ENCODE data around the gene TTC27. TPM values are rescaled to one million over a fixed set of nuclear protein-coding genes. Genes with fewer than 3 reads are reported as not detected.
"Not testable (repeated sequence)": the region's sequence is repeated elsewhere in the genome, so short reads cannot be mapped to it uniquely, and the experiment has no call there.

TTC27 gene
- total RNA-seq, 4 donors from 2014 or later: 10.4 to 13.9 (median 11.6) TPM

DNA sequence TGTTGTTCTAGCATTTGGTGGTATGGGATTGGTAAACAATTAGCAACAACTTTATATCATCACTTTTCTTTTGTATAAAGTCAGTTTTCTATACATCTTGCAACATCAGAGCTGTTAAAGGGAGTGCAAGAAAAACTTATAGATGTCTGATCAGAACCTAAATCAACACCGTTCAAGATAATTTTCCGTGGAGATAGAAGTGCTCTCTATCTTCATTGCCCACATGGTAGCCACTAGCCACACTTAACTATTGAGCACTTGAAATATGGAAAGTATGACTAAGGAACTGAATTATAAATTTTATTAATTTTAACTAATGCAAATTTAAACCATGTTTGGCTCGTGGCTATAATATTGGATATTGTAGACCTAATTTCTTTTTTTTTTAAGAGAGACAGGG, 5.2 kb downstream of the TTC27 start:
- H3K4me1 ChIP-seq: peaks cover 0 to 30% (median 5%) of the 10 kb centered on the region in 3 donors
- TF ChIP-seq POLR2AphosphoS5 (IDR thresholded peaks at IDR 0.05) (no peak), EP300 (IDR thresholded peaks at IDR 0.05) (no peak), POLR2A (IDR thresholded peaks at IDR 0.05) (no peak)
- TF ChIP-seq, protein P1, sequence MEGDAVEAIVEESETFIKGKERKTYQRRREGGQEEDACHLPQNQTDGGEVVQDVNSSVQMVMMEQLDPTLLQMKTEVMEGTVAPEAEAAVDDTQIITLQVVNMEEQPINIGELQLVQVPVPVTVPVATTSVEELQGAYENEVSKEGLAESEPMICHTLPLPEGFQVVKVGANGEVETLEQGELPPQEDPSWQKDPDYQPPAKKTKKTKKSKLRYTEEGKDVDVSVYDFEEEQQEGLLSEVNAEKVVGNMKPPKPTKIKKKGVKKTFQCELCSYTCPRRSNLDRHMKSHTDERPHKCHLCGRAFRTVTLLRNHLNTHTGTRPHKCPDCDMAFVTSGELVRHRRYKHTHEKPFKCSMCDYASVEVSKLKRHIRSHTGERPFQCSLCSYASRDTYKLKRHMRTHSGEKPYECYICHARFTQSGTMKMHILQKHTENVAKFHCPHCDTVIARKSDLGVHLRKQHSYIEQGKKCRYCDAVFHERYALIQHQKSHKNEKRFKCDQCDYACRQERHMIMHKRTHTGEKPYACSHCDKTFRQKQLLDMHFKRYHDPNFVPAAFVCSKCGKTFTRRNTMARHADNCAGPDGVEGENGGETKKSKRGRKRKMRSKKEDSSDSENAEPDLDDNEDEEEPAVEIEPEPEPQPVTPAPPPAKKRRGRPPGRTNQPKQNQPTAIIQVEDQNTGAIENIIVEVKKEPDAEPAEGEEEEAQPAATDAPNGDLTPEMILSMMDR (IDR thresholded peaks at IDR 0.05): no peak
- H3K4me3 ChIP-seq: no peak overlapping the region
- H3K36me3 ChIP-seq: peaks cover 0 to 81% of the 10 kb centered on the region in 2 donors
- WGBS, 2 donors (ENCODE audit: low coverage in 1 of 2): 89 to 96% methylated on average over 3 of the region's 3 CpGs
- no peaks in the 10 kb centered on the region for H3K9me3 ChIP-seq
- no peak overlapping the region for H3K27ac ChIP-seq
- no peak for ATAC-seq
- H3K27me3 ChIP-seq: no peaks in the 10 kb centered on the region

DNA sequence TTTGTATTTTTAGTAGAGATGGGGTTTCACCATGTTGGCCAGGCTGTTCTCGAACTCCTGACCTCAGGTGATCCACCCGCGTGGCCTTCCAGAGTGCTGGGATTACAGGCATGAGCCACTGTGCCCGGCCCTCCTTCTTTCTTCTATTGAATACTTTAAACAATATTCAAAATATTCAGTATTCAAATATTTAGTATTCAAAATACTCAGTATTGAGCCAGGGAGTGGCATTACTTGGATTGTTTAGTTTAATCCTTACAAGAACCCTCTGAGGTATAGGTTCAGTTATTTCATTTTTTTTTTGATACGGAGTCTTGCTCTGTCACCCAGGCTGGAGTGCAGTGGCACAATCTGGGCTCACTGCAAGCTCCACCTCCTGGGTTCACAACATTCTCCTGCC, 10.7 kb downstream of the TTC27 start:
- ATAC-seq, H3K4me3 ChIP-seq, H3K9me3 ChIP-seq, H3K4me1 ChIP-seq, H3K27ac ChIP-seq, H3K27me3 ChIP-seq: not testable (repeated sequence)
- H3K36me3 ChIP-seq: peaks cover 0 to 100% of the 10 kb centered on the region in 2 donors
- WGBS, 2 donors (ENCODE audit: low coverage in 1 of 2): 88% methylated on average over 5 of the region's 5 CpGs; no CpG with 5 or more reads in 1 of the 2 donors

DNA sequence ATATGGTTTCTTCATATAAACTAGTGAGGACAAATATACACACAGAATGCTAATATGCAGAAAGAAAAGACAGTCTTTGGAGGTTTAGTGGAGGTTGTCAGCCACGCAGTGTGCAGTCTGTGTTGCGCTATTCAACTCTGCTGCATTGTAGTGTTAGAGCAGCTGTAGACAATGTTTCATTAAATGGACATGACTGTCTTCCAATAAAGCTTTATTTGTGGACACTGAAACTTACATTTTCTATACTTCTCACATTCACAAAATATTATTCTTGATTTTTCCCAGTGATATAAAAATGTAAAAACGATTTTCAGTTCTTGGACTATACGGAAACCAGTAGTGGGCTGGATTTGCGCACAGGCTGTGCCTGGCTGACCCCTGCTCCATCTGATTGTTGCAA, 13.3 kb downstream of the TTC27 start:
- Histone ChIP-seq H3K9me3 (no peaks in the 10 kb centered on the region), H3K4me3 (no peak overlapping the region), H3K27ac (no peak overlapping the region), H3K4me1 (no peaks in the 10 kb centered on the region), H3K36me3 (peaks cover 0 to 100% of the 10 kb centered on the region in 2 donors), H3K27me3 (no peaks in the 10 kb centered on the region)
- ATAC-seq: no peak
- TF ChIP-seq, protein P1 (IDR thresholded peaks at IDR 0.05): no peak
- TF ChIP-seq POLR2AphosphoS5 (IDR thresholded peaks at IDR 0.05): no peak
- no peak for TF ChIP-seq POLR2A (IDR thresholded peaks at IDR 0.05)
- no peak for TF ChIP-seq EP300 (IDR thresholded peaks at IDR 0.05)
- 91 to 92% methylated on average over 5 of the region's 5 CpGs for WGBS, 2 donors (ENCODE audit: low coverage in 1 of 2)

DNA sequence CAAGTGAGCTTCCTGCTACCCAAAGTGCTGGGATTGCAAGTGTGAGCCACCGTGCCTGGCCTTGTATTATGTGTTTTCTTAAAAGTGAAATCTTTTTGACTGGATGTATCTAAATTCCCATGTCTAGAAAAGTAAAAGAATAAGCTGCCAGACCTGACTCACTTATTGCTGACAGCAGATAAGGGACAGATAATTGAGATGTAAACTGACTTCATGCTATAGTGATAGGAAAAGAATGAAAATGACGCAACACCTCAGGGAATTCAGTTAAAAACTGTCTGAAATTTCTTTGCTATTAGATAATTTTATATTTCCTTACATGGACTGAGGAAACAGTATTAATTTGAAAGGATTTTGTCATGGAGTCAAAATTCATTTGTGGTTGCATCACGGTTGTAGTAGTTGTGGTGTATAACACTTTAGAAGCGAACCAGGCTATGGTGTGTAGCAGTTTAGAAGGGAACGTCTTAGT, 19.4 kb downstream of the TTC27 start:
- peaks cover 0 to 2% (median 0%) of the 10 kb centered on the region in 3 donors for H3K4me1 ChIP-seq
- TF ChIP-seq POLR2A (IDR thresholded peaks at IDR 0.05): no peak
- no peak for TF ChIP-seq POLR2AphosphoS5 (IDR thresholded peaks at IDR 0.05)
- no peak for TF ChIP-seq EP300 (IDR thresholded peaks at IDR 0.05)
- TF ChIP-seq, protein P1 (IDR thresholded peaks at IDR 0.05): no peak
- H3K4me3 ChIP-seq: no peak overlapping the region
- peak; percentile 43 for ATAC-seq
- no peaks in the 10 kb centered on the region for H3K9me3 ChIP-seq
- peaks cover 0 to 88% of the 10 kb centered on the region in 2 donors for H3K36me3 ChIP-seq
- no peaks in the 10 kb centered on the region for H3K27me3 ChIP-seq
- WGBS, 2 donors (ENCODE audit: low coverage in 1 of 2): 63 to 71% methylated on average over 5 of the region's 5 CpGs
- H3K27ac ChIP-seq: no peak overlapping the region

DNA sequence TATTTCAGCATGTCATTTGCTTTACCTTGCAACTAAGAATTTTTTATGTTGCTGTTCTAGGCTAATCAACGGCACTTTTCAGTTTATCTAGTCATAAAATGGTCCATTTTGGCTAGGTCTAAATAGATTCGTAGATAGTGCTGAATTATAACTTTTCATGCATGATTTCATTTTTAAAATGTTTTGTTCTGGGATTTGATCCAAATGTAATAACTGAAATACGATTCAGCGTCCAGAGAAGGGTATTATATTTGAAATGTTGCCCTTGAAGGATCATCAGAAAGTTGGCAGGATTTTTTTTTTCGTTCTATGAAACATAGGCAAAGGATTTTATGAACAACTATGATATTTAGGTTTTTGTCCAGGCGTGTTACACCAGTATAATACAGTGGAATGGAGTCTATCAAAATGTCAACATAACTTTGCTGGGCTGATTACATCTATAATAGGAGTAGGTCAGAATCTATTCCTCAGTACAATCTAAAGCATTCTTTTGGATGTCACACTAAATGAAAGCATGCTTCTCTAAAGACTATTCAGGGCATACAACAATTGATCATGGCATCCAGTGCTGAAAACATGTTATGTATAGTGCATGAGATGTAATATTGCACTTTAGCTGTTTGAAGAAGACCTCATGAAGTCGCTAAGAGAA, 24.8 kb downstream of the TTC27 start:
- Histone ChIP-seq H3K27me3 (no peaks in the 10 kb centered on the region), H3K36me3 (peaks cover 0 to 60% of the 10 kb centered on the region in 2 donors), H3K9me3 (no peaks in the 10 kb centered on the region), H3K4me1 (peaks cover 0 to 12% (median 0%) of the 10 kb centered on the region in 3 donors), H3K4me3 (no peak overlapping the region), H3K27ac (peak overlapping the region in 1 of 4 donors; percentile 9)
- 29 to 33% methylated on average over 7 of the region's 7 CpGs for WGBS, 2 donors (ENCODE audit: low coverage in 1 of 2)
- ATAC-seq: no peak
- TF ChIP-seq EP300 (IDR thresholded peaks at IDR 0.05) (no peak), POLR2AphosphoS5 (IDR thresholded peaks at IDR 0.05) (no peak), POLR2A (IDR thresholded peaks at IDR 0.05) (no peak)
- TF ChIP-seq, protein P1 (IDR thresholded peaks at IDR 0.05): no peak
